GM11168 (cell line): ENCODE results near the gene LYPD8.

Source experiments
- in situ Hi-C: fragments of 300-500 bp; cut with MboI; formaldehyde crosslinking; loops from one replicate; pipeline ENCODE4 v1.12.0; 2022; ENCODE audit warnings: low sequenced_read_pairs; ENCODE audit not compliant: unreplicated experiment

The LYPD8 gene

GRCh38 chr1:248704606-248705005 is 51.0 kb downstream of the LYPD8 start:
- in situ Hi-C loops, result loop anchor here (5.0 kb wide), 1 partner anchor 103 kb away; no protein-coding TSS in a partner anchor

- in situ Hi-C loops, result loop anchor here (5.0 kb wide), 1 partner anchor 104 kb away; no protein-coding TSS in a partner anchor
Measured at GRCh38 chr1:248703674-248704073, 51.9 kb downstream of the LYPD8 start.

- in situ Hi-C loops, result loop anchor here (5.0 kb wide), 1 partner anchor 105 kb away; no protein-coding TSS in a partner anchor
Measured at GRCh38 chr1:248702714-248703113, 52.8 kb downstream of the LYPD8 start, which contains the start of gene OR14I1. OR14I1 (minus strand) TSS chr1:248702766.

GRCh38 chr1:248699099-248699498 is 56.5 kb downstream of the LYPD8 start:
- in situ Hi-C loops, result no loop called here

GRCh38 chr1:248697907-248698306 is 57.7 kb downstream of the LYPD8 start:
- in situ Hi-C loops, result no loop called here

- in situ Hi-C loops, result no loop called here
Measured at GRCh38 chr1:248696774-248697173, 58.8 kb downstream of the LYPD8 start.

- in situ Hi-C loops, result no loop called here
Measured at GRCh38 chr1:248696261-248696660, 59.3 kb downstream of the LYPD8 start.

- in situ Hi-C loops, result no loop called here
Measured at GRCh38 chr1:248695451-248696132, 60.0 kb downstream of the LYPD8 start.

- in situ Hi-C loops, result no loop called here
Measured at GRCh38 chr1:248691567-248692155, 63.9 kb downstream of the LYPD8 start.
